Inferior parietal cortex (tissue), 1 donor: Measurements from ENCODE around the gene PTPRA.

Source experiments
- DNase-seq: peaks from one replicate; pipeline ENCODE4 v3.0.0-alpha.2; 2016; ENCODE audit errors: extremely low spot score

Gene PTPRA

DNA sequence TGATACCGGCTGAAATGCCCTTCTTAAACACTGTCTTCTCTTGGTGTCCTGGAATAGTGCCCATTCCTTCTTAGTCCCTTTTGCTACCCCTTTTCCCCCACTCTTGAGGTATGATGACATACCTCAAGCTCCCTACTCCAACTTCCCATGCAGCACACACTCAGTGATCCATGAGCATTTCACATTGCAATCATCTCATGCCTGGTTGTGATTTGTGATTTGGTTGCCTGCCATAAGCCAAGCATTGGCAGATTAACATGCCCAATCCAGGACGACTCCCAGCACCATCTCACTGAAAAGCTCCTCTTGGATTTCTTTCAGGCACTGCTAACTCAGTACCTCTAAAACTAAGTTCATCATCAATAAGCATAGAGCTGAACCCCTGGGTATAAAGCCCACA is 14.7 kb upstream of the PTPRA start:
- no peak for DNase-seq

GRCh38 chr20:2859330-2860121 is 13.8 kb upstream of the PTPRA start:
- DNase-seq, result no peak

- no peak for DNase-seq
Measured at GRCh38 chr20:2864626-2865025, 8.7 kb upstream of the PTPRA start.

DNA sequence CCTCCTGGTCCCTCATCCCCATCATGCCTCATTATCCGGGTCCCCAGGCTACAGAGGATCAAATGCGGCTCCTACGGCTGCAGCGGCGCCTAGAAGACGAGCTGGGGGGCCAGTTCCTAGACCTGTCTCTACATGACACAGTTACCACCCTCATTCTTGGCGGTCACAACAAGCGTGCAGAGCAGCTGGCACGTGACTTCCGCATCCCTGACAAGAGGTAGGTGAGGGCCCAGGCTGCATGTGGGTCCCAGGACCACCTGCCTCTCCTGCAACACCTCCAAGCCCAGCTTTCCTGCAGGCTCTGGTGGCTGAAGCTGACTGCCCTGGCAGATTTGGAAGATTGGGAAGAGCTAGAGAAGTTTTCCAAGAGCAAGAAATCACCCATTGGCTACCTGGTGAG is 8.2 kb upstream of the PTPRA start:
- no peak for DNase-seq

GRCh38 chr20:2865630-2866029 is 7.7 kb upstream of the PTPRA start:
- no peak for DNase-seq

DNA sequence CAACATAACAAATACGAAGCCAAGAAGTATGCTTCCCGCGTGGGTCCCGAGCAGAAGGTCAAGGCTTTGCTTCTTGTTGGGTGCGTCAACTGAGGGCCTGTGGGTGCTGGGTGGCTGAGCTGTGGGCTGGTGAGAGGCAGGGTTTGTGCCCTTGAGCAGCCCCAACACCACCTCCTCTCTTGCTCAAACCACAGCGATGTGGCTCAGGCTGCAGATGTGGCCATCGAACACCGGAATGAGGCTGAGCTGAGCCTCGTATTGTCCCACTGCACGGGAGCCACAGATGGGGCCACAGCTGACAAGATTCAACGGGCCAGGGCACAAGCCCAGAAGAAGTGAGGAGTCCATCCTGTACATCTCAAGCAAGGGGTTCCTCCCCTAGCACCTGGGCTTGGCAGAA is 7.0 kb upstream of the PTPRA start:
- no peak for DNase-seq

- DNase-seq, result no peak
Measured at GRCh38 chr20:2867081-2867864, 6.0 kb upstream of the PTPRA start.

DNA sequence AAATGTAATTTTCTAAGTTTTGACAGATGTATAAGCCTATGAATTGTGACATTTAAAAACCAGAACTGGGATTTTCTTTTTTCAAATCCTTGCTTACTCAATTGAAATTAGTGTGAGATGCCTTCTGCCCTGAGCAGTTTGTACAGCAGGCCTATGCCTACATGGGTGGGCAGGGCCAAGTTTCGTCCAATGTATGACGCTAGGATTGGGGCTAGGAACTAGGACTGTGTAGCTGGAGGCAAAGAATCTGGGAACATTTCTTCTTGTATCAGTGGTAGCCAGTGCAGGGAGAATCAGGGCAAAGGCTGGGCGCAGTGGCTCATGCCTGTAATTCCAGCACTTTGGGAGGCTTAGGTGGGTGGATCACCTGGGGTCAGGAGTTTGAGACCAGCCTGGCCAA is 3.9 kb upstream of the PTPRA start:
- DNase-seq, result no peak

GRCh38 chr20:2871111-2871465 is 2.2 kb upstream of the PTPRA start:
- no peak for DNase-seq

DNA sequence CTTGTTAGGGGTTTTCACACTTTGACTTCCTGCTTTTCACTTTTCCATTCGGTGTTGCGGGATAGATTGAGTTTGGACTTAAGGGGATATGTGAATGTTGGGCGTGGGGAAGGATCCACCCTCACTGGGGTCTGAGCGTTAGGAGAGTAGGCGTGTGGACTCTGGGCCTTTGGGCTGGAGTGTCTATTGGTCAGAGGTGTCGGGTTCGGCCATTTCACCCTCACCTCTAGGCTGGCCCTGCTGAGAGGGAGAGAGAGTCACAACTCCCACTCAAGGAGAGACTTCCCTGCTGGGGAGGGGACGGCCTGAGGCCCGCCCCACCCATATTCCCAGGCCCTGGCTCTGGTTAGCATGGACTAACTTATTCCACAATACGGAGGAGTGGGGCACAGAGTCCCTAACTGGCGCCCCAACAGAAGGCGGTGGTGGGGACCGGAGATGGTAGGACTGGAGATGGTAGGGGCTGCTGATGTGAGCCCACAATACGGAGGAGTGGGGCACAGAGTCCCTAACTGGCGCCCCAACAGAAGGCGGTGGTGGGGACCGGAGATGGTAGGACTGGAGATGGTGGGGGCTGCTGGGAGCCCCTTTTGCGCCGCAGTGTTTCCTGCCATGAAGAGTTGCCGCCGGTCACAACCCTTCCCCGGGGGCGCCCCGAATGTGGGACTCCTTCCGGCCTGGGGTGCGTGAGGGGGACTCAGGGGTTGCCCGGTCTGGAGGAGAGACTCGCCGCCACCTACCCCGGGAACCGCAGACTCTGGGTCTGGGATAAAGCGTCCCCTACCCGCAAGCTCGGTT is 1.4 kb upstream of the PTPRA start:
- no peak for DNase-seq

DNA sequence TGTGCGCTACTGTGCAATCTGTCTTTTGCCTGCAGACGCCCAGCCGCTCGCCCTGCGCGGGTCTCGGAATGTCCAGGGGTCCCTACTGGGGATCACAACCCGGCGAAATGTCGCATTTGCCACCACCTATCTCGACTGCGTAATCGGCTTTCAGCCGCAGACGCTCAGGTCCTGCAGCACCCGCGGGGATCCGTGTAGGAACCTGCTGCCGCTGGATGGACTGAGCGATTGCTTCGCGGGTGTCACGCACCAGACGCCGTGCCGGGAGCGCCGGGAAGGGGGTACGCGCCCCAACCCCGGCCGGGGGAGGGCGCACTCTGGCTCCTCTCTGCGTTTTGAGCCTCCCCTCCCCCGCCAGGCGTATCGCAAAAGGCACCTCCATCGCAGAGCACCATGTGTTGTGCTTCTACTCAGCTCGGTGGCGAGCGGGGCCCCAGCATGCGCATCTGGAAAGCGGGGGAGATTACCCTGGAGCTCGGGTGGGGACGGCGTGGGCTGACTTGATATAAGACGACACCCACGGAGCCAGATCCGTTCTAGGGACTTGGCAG is 747 bp upstream of the PTPRA start:
- DNase-seq, result peak; percentile 65

GRCh38 chr20:2873747-2874041 is 413 bp downstream of the PTPRA start:
- no peak for DNase-seq

DNA sequence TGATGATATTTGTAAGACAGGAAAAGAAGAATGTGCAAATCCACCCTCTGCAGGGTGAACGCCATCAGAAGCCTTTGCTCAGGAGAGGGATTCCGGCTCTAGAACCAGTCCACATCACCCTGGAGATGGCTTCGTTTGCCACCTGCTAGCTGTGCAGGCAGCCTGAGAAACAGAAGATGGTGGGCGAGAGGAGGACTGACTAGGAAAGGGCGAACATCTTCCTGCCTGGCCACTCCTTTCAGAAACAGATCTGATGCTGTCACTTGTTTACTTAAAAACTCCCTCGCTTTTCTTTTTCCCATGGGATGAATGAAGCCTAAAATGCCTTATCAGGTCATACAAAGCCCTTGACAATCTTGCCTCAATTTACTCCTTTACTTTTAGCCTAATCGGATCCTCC is 1.2 kb downstream of the PTPRA start:
- peak; percentile 38 for DNase-seq

DNA sequence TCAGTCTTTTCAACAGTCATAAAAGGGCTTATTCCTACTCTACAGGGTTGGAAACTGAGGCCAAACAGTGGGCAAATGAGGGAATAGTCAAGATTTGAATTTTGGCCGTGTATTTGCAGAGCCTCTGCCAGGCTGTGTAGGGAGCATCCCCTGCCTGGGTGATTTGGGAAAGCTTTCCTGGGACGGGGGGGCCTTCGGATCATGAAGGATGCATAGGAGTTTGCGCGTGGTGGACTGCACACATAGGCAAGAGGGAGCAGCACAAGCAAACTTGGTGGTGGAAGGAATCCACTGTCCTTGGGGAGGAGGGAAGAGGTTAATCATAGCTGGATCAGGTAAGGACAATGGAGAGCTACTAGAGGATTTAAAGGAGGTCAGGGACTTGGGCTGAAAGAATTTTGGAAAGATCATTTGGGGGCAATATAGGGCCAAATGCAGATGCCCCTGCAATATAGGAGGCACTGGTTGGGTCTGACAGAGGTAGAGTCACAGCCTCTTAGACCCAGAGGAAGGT is 2.5 kb downstream of the PTPRA start:
- no peak for DNase-seq

DNA sequence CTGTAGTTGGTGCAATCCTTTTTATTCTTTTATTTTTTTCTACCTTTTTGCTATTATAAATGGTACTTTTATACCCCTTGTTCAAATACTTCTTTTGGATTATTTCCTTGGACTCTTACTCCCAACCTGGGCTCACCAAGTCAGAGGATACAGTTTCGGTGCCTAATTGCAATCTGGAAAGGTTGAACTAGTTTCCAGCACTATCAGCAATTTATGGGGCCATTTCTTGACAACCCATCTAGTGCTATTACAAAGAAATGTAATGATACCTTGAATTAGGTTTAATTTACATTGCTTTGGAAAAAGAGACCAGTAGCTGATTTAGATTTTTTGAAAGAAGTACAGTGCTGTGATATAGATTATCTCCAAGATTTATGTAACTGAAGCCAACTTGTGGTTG is 5.2 kb downstream of the PTPRA start:
- DNase-seq, result no peak

- peak; percentile 63 for DNase-seq
Measured at GRCh38 chr20:2879146-2879545, 5.9 kb downstream of the PTPRA start.

DNA sequence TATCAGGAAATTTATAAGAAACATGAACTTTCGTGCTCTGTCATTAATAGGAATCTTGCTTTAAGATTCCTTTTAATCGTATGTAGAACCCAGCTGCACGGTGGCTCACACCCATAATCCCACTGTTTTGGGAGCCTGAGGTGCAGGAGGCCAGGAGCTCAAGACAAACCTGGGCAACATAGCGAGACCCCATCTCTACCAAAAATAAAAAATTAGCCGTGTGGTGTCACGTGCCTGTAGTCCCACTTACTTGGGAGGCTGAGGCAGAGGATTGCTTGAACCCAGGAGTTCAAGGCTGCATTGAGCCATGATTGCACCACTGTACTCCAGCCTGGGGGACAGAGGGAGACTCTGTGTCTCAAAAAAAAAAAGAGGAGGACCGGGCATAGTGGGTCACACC is 7.4 kb downstream of the PTPRA start:
- no peak for DNase-seq

GRCh38 chr20:2883726-2884637 is 10.7 kb downstream of the PTPRA start:
- DNase-seq, result no peak

- no peak for DNase-seq
Measured at GRCh38 chr20:2887715-2888114, 14.4 kb downstream of the PTPRA start.

- no peak for DNase-seq
Measured at GRCh38 chr20:2888224-2888955, 15.1 kb downstream of the PTPRA start.
